Transverse colon (tissue), 4 donors: ENCODE data around the gene GRIN2B. TPM values are rescaled to one million over a fixed set of nuclear protein-coding genes. Genes with fewer than 3 reads are reported as not detected.

Source experiments
- DNase-seq: peaks from one replicate; pipeline ENCODE4 v3.0.0-alpha.2; 2019
- H3K27ac ChIP-seq, 4 donors: fragments of 200-600 bp; sonication (generic); 2 replicates each; pipeline ENCODE4 v1.5.1; 2016 to 2018; ENCODE audit warnings: inconsistent platforms in 4 of 4
- H3K27me3 ChIP-seq: fragments of 200-600 bp; sonication (generic); 2 replicates; pipeline ENCODE4 v1.5.1; 2017; ENCODE audit warnings: inconsistent platforms
- H3K36me3 ChIP-seq, 4 donors: fragments of 200-600 bp; sonication (generic); 2 replicates each; pipeline ENCODE4 v1.5.1; 2017 to 2019; ENCODE audit warnings: inconsistent platforms in 4 of 4
- H3K4me1 ChIP-seq, 4 donors: fragments of 200-600 bp; sonication (generic); 2 replicates each; pipeline ENCODE4 v1.5.1; 2017 to 2020; ENCODE audit warnings: inconsistent platforms in 4 of 4
- H3K4me3 ChIP-seq, 4 donors: fragments of 200-600 bp; sonication (generic); 1 replicate in 1 of 4; 2 replicates in 3 of 4; pipeline versions ENCODE4 v1.5.1 to v1.6.1; 2017 to 2019; ENCODE audit warnings: inconsistent platforms in 4 of 4
- H3K9me3 ChIP-seq, 2 donors: fragments of 200-600 bp; sonication (generic); 2 replicates each; pipeline ENCODE4 v1.5.1; 2017 to 2019; ENCODE audit warnings: inconsistent platforms in 2 of 2
- CTCF ChIP-seq, 5 experiments: fragments of 200-600 bp in 3 of 5; fragments of 450-650 bp in 2 of 5; sonication (generic) in 3 of 5; IDR thresholded peaks; 1 replicate in 2 of 5; 2 replicates in 3 of 5; pipeline ENCODE4 v1.5.1; 2016 to 2017; ENCODE audit warnings: antibody characterized with exemption in 5 of 5, inconsistent platforms in 3 of 5, mild to moderate bottlenecking in 2 of 5, moderate library complexity in 1 of 5
- EP300 ChIP-seq: sonication (generic); formaldehyde crosslinking; IDR thresholded peaks from one replicate; pipeline ENCODE4 v1.6.1; 2017; ENCODE audit warnings: antibody characterized with exemption, low read depth
- POLR2A ChIP-seq: fragments of 450-650 bp; IDR thresholded peaks from one replicate; pipeline ENCODE4 v1.6.1; 2016; ENCODE audit warnings: antibody characterized with exemption, mild to moderate bottlenecking, moderate library complexity
- POLR2AphosphoS5 ChIP-seq, 3 donors: sonication (generic); formaldehyde crosslinking; IDR thresholded peaks; one replicate each; pipeline ENCODE4 v1.6.1; 2016; ENCODE audit warnings: antibody characterized with exemption in 3 of 3
- WGBS, 2 donors: methylation state at CpG; one replicate each; pipeline ENCODE4 v1.1.5; 2018; ENCODE audit warnings: low coverage in 1 of 2; 5-methylcytosine and 5-hydroxymethylcytosine counted together
- in situ Hi-C, 4 donors: fragments of 200-750 bp; cut with MboI; loops; one replicate each; pipeline versions ENCODE4 v1.15.0 to v1.15.1; 2017; ENCODE audit warnings: low sequenced_read_pairs in 3 of 4, low pct_ligation_motif_present in 1 of 4, low pct_unique_long_range_greater_than_20kb in 1 of 4
- intact Hi-C: fragments of 100-400 bp; cut with DNase I; formaldehyde crosslinking; loops from one replicate; pipeline ENCODE4 v1.15.1; 2023; ENCODE audit warnings: low total_unique reads
- total RNA-seq, 4 donors: library from RNA; depleted of rRNA; stranded (reverse); fragments of >200 nt; gene quantifications; one replicate each; pipeline ENCODE4 v1.1.0, GENCODE V29; 2016

Gene GRIN2B
- total RNA-seq, 4 donors from 2014 or later: 0.27 to 14.7 (median 1.3) TPM

- Histone ChIP-seq H3K27me3 (peaks cover 57% of the 10 kb centered on the region), H3K27ac (no peak overlapping the region), H3K4me1 (peaks cover 9 to 19% (median 13%) of the 10 kb centered on the region in 4 donors), H3K4me3 (no peak overlapping the region), H3K36me3 (no peaks in the 10 kb centered on the region), H3K9me3 (no peaks in the 10 kb centered on the region)
- in situ Hi-C loops: no loop called here
- DNase-seq: no peak
- 83 to 91% methylated on average over 4 of the region's 4 CpGs for WGBS, 2 donors
- TF ChIP-seq POLR2A: no peak
- TF ChIP-seq EP300: no peak
- TF ChIP-seq POLR2AphosphoS5 (IDR thresholded peaks at IDR 0.05): no peak
- TF ChIP-seq CTCF (IDR thresholded peaks at IDR 0.05): no peak
- intact Hi-C loops: no loop called here
Measured at GRCh38 chr12:13978876-13979275, 2.5 kb downstream of the GRIN2B start.

GRCh38 chr12:13976880-13977279 is 4.5 kb downstream of the GRIN2B start:
- intact Hi-C loops (no loop called here), in situ Hi-C loops (no loop called here)
- TF ChIP-seq POLR2AphosphoS5 (IDR thresholded peaks at IDR 0.05) (no peak), POLR2A (no peak), EP300 (no peak), CTCF (IDR thresholded peaks at IDR 0.05) (no peak)
- peaks cover 39% of the 10 kb centered on the region for H3K27me3 ChIP-seq
- H3K9me3 ChIP-seq: no peaks in the 10 kb centered on the region
- H3K4me1 ChIP-seq: peaks cover 9 to 17% (median 12%) of the 10 kb centered on the region in 4 donors
- no peak overlapping the region for H3K4me3 ChIP-seq
- no peak overlapping the region for H3K27ac ChIP-seq
- 83 to 89% methylated on average over 2 of the region's 2 CpGs for WGBS, 2 donors
- H3K36me3 ChIP-seq: no peaks in the 10 kb centered on the region
- no peak for DNase-seq

GRCh38 chr12:13976028-13976584 is 5.3 kb downstream of the GRIN2B start:
- H3K27me3 ChIP-seq: peaks cover 31% of the 10 kb centered on the region
- intact Hi-C loops: no loop called here
- in situ Hi-C loops: no loop called here
- no peaks in the 10 kb centered on the region for H3K9me3 ChIP-seq
- no peaks in the 10 kb centered on the region for H3K36me3 ChIP-seq
- WGBS, 2 donors: 71 to 78% methylated on average over 7 of the region's 7 CpGs
- H3K4me1 ChIP-seq: peaks cover 1 to 9% (median 7%) of the 10 kb centered on the region in 4 donors
- TF ChIP-seq POLR2AphosphoS5 (IDR thresholded peaks at IDR 0.05): no peak
- no peak for TF ChIP-seq POLR2A
- TF ChIP-seq CTCF (IDR thresholded peaks at IDR 0.05): no peak
- TF ChIP-seq EP300: no peak
- H3K4me3 ChIP-seq: no peak overlapping the region
- no peak overlapping the region for H3K27ac ChIP-seq
- DNase-seq: no peak

GRCh38 chr12:13973996-13974395 is 7.4 kb downstream of the GRIN2B start:
- in situ Hi-C loops (no loop called here), intact Hi-C loops (no loop called here)
- no peak for DNase-seq
- H3K27ac ChIP-seq: no peak overlapping the region
- H3K4me3 ChIP-seq: no peak overlapping the region
- no peaks in the 10 kb centered on the region for H3K4me1 ChIP-seq
- H3K27me3 ChIP-seq: peaks cover 10% of the 10 kb centered on the region
- H3K9me3 ChIP-seq: no peaks in the 10 kb centered on the region
- TF ChIP-seq CTCF (IDR thresholded peaks at IDR 0.05) (no peak), POLR2A (no peak), EP300 (no peak), POLR2AphosphoS5 (IDR thresholded peaks at IDR 0.05) (no peak)
- no peaks in the 10 kb centered on the region for H3K36me3 ChIP-seq
